Astrocyte of the cerebellum (primary cell): ENCODE data around the gene PLAU.
A peak's percentile ranks its signal among the peaks of the same experiment; 100 is the strongest.

ENCODE experiments used
- DNase-seq: peaks from one replicate; pipeline ENCODE4 v3.0.0-alpha.2; 2011; ENCODE audit warnings: low read depth
- H3K4me3 ChIP-seq: 2 replicates; pipeline ENCODE4 v1.5.1; 2011; ENCODE audit warnings: mild to moderate bottlenecking, low read depth, low read length, moderate library complexity
- in situ Hi-C: cut with HindIII; loops from 2 replicates; pipeline ENCODE4 v1.10.0; 2017; ENCODE audit warnings: low sequenced_read_pairs
- TF ChIP-seq, protein P1 (sequence below): IDR thresholded peaks from 2 replicates; pipeline ENCODE4 v1.5.1; 2012; ENCODE audit warnings: low read length, low read depth, moderate library complexity, mild to moderate bottlenecking; ENCODE audit errors: missing control alignments

The PLAU gene

DNA sequence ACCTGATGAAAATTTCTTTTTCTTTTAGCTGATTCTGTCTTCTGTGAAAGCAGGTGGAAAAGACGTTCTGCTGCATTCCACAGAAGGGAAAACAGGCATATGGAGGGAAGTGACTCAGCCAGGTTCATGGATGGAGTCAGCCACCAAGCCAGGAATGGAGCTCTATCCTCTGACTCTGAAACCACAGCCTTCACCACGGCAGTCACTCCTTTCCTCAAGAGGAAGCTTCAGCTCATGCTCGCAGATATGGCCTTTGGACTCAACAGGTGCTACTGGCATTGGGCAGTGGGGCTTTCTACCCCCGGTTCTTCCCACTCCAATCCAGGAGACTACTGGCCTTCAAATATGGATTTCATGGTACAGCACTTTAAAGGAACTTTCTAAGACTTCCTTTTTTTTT lies 11.5 kb upstream of the PLAU start:
- in situ Hi-C loops, result loop anchor here (25.0 kb wide), 2 partner anchors 213 to 313 kb away; no protein-coding TSS in a partner anchor
- peak; percentile 92 for DNase-seq
- TF ChIP-seq, protein P1, sequence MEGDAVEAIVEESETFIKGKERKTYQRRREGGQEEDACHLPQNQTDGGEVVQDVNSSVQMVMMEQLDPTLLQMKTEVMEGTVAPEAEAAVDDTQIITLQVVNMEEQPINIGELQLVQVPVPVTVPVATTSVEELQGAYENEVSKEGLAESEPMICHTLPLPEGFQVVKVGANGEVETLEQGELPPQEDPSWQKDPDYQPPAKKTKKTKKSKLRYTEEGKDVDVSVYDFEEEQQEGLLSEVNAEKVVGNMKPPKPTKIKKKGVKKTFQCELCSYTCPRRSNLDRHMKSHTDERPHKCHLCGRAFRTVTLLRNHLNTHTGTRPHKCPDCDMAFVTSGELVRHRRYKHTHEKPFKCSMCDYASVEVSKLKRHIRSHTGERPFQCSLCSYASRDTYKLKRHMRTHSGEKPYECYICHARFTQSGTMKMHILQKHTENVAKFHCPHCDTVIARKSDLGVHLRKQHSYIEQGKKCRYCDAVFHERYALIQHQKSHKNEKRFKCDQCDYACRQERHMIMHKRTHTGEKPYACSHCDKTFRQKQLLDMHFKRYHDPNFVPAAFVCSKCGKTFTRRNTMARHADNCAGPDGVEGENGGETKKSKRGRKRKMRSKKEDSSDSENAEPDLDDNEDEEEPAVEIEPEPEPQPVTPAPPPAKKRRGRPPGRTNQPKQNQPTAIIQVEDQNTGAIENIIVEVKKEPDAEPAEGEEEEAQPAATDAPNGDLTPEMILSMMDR, result no peak
- no peak overlapping the region for H3K4me3 ChIP-seq

GRCh38 chr10:73900064-73900463 lies 10.9 kb upstream of the PLAU start:
- TF ChIP-seq, protein P1, result no peak
- H3K4me3 ChIP-seq, result no peak overlapping the region
- no peak for DNase-seq
- in situ Hi-C loops, result no loop called here

GRCh38 chr10:73901261-73901660 lies 9.7 kb upstream of the PLAU start:
- in situ Hi-C loops, result no loop called here

GRCh38 chr10:73902351-73902750 lies 8.6 kb upstream of the PLAU start:
- H3K4me3 ChIP-seq, result no peak overlapping the region
- TF ChIP-seq, protein P1, result no peak
- DNase-seq, result no peak
- in situ Hi-C loops, result no loop called here

More at GRCh38 chr10:73901261-73901660, 9.7 kb upstream of the PLAU start:
- H3K4me3 ChIP-seq, result no peak overlapping the region
- no peak for DNase-seq
- TF ChIP-seq, protein P1, result no peak

GRCh38 chr10:73905256-73906020 lies 5.5 kb upstream of the PLAU start:
- TF ChIP-seq, protein P1, result no peak
- no peak overlapping the region for H3K4me3 ChIP-seq
- in situ Hi-C loops, result no loop called here
- no peak for DNase-seq

DNA sequence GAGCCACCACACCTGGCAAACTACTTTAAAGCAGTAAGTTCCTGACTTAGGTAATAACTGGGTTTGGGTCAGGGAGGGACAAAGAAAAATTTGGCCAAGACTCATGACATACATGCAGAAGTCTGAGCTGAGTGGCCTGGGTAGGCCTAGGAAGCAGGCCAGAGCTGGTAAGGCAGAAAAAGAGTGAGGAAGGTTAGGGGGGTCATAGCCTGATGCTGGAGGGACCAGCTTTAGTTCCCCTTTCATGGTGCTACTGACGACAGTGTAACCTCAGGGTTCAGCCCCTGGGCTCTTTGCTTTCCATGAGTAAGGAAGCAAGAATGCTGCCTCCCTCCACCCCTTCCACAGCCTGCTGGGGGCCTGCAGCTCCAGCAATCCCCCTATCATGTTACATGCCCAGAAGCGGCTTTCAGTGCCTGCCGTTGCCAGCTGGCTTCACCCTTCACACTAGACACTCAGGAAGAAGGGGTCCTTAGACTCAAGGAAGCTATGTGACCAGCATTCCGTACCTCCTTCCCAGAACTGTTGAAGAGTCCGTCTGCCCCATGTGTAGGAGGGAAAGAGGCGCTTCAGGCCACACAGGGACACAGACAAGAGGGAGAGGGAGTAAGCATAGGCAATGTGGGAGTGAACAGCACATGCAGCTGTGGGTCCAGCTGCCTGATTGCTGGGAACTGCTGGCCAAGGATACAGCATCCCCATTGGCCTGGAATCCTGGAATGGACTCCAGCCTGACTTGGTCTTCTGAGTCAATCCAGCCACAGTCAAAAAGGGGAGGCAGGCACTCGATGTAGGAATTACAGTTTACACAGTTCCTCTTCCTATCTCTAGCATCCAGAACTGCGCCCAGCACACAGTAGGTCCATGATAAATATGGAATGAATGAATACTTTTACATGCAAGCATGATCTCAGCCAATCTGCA lies 4.1 kb upstream of the PLAU start:
- peak; percentile 98 for DNase-seq
- in situ Hi-C loops, result no loop called here
- TF ChIP-seq, protein P1, result no peak
- no peak overlapping the region for H3K4me3 ChIP-seq
